Activated naive CD8-positive, alpha-beta T cell treated with anti-CD3 and anti-CD28 coated beads for 36 hours (primary cell): ENCODE data around the gene CFAP77. TPM values are rescaled to one million over a fixed set of nuclear protein-coding genes. Genes with fewer than 3 reads are reported as not detected.

ENCODE experiments used
- DNase-seq: peaks from one replicate; pipeline ENCODE4 v3.0.0; 2021
- H3K27ac Mint-ChIP-seq: one replicate; pipeline ENCODE4 v1.8.0; 2022; ENCODE audit warnings: mild to moderate bottlenecking, moderate library complexity, mixed read lengths
- H3K27me3 Mint-ChIP-seq: one replicate; pipeline ENCODE4 v1.8.0; 2022; ENCODE audit warnings: mild to moderate bottlenecking, mixed read lengths
- H3K36me3 Mint-ChIP-seq: one replicate; pipeline ENCODE4 v1.8.0; 2021; ENCODE audit warnings: mild to moderate bottlenecking, mixed read lengths
- H3K4me1 Mint-ChIP-seq: one replicate; pipeline ENCODE4 v1.8.0; 2021; ENCODE audit warnings: mixed read lengths
- H3K4me3 Mint-ChIP-seq: one replicate; pipeline ENCODE4 v1.8.0; 2022; ENCODE audit warnings: mild to moderate bottlenecking, moderate library complexity, mixed read lengths
- H3K9me3 Mint-ChIP-seq: one replicate; pipeline ENCODE4 v1.8.0; 2022; ENCODE audit warnings: mixed read lengths
- total RNA-seq, 2 experiments: library from RNA; stranded (reverse); gene quantifications; one replicate each; pipeline ENCODE4 v1.2.3, GENCODE V29; 2021

CFAP77 gene
- total RNA-seq, 2 experiments from 2014 or later = not detected

DNA sequence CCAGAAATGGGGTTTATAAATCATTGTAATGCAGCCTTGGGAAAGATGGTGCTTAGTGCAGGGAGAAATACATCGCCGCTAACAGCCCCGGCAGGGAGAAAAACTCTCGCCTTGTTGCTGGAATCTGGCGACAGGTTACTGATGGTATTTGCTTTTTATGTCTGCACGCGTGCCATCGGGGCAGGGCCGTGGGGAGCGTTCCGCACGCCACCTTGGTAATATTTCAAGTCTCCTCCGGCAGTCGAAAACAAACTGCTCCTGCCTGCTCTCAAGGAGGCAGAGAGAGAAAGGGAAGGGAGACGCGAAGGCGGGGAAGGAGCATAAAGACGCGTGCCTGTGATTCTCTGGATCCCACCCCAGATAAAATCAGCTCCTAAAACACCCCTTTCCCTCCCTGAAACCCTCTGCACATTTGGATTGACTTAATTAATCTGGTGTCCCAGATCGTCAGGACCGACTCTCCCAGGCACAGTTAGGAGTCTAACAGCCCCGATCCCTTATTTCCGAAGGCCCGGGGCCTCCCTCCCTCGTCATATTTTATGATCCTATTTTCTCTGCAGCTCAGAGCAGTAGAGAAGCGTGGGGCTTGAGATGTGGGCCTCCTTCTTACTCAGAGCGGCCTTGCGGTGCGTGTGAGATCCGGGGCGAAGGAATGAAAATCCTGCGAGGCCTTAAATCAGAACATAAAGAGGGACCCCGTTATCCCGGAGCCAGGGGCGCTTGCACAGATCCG, 47.7 kb downstream of the CFAP77 start:
- no peaks in the 10 kb centered on the region for H3K36me3 Mint-ChIP-seq
- no peak for DNase-seq
- H3K27ac Mint-ChIP-seq = no peak overlapping the region
- peaks cover 24% of the 10 kb centered on the region for H3K27me3 Mint-ChIP-seq
- H3K4me1 Mint-ChIP-seq = no peaks in the 10 kb centered on the region
- no peaks in the 10 kb centered on the region for H3K9me3 Mint-ChIP-seq
- H3K4me3 Mint-ChIP-seq = no peak overlapping the region

DNA sequence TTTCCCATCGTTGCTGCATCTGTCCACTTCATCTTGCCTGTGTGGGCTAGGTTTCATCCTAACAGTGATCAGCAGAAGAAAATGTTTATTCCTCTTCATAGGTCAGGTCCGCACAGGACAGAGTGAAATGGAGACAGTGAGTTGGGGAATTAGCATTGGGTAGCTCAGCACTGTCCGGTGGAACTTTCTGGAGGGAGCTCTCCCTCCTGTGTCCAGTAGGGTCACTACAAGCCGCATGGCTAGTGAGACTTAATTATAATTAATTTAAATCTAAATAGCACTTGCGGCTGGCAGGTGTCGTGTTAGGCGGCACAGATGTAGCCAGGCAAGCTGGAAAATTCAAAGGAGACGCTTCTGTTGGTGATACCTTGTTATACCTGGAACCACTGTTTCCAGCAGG, 48.4 kb downstream of the CFAP77 start:
- Mint-ChIP-seq H3K4me3 (no peak overlapping the region), H3K36me3 (no peaks in the 10 kb centered on the region), H3K4me1 (no peaks in the 10 kb centered on the region), H3K9me3 (no peaks in the 10 kb centered on the region), H3K27ac (no peak overlapping the region), H3K27me3 (peaks cover 17% of the 10 kb centered on the region)
- no peak for DNase-seq

DNA sequence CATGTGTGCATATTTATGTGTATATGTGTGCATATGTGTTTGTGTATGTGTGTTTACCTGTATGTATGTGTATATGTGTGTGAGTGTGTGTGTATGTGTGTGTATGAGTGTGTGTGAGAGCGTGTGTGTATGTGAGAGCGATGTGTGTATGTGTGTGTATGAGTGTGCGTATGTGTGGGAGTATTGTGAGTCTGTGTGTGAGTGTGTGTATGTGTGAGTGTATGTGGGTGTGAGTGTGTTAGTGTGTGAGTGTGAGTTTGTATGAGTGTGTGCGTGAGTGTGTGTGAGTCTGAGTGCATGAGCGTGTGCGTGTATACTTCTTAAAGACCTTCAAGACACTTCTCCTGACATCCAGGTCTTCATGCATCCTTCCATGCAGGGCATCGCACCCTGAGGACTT, 49.6 kb downstream of the CFAP77 start:
- no peaks in the 10 kb centered on the region for H3K36me3 Mint-ChIP-seq
- no peaks in the 10 kb centered on the region for H3K4me1 Mint-ChIP-seq
- no peak for DNase-seq
- peaks cover 12% of the 10 kb centered on the region for H3K27me3 Mint-ChIP-seq
- no peaks in the 10 kb centered on the region for H3K9me3 Mint-ChIP-seq
- no peak overlapping the region for H3K27ac Mint-ChIP-seq
- H3K4me3 Mint-ChIP-seq = no peak overlapping the region

DNA sequence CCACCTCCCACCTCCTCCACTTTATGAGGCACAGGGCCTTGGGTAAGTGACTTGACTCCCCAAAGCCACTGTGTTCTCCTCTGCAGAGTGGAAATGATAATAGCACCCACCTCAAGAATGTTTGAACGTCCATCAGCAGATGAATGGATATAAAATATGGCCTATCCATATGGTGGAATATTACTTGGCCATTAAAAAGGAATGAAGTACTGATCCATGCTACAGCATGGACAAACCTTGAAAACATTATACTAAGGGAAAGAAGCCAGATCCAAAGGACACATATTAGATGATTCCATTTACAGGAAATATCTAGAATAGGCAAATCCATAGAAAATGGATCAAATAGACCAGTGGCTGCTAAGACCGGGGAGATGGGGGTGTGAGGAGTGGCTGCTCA, 50.2 kb downstream of the CFAP77 start:
- no peak for DNase-seq
- no peak overlapping the region for H3K27ac Mint-ChIP-seq
- peaks cover 14% of the 10 kb centered on the region for H3K27me3 Mint-ChIP-seq
- no peaks in the 10 kb centered on the region for H3K36me3 Mint-ChIP-seq
- no peak overlapping the region for H3K4me3 Mint-ChIP-seq
- H3K9me3 Mint-ChIP-seq = no peaks in the 10 kb centered on the region
- no peaks in the 10 kb centered on the region for H3K4me1 Mint-ChIP-seq

DNA sequence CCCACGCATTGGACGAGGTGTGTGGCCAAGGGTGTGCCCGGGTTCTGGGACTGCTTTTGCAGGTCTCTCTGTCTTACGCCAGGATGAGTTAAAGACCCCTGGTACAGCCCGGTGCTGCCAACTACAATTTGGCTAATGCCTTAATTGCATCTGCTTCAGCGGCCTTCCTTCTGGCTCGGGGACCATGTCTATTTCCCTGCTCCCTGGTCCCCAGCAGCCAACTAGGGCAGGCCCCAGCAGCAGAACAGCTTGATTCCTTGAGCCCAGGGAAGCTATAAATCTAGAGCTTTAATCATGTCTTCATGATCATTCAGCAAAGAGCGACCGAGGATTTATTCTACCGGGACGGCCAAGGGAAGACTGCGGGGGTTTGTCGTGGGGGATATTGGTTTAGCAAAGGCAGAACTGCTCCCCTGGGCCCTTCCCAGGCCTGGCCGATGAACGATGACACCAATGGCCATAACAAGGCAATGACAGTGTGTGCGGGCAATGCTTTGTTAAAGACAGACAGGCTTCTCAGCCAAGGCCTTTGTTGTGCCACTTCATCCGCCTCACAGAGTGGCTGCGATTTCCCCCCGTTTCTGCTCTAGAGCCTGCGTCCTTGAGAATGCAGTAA, 51.4 kb downstream of the CFAP77 start:
- Mint-ChIP-seq H3K36me3 (no peaks in the 10 kb centered on the region), H3K4me3 (no peak overlapping the region), H3K9me3 (no peaks in the 10 kb centered on the region), H3K27ac (no peak overlapping the region), H3K4me1 (no peaks in the 10 kb centered on the region), H3K27me3 (peaks cover 23% of the 10 kb centered on the region)
- no peak for DNase-seq

DNA sequence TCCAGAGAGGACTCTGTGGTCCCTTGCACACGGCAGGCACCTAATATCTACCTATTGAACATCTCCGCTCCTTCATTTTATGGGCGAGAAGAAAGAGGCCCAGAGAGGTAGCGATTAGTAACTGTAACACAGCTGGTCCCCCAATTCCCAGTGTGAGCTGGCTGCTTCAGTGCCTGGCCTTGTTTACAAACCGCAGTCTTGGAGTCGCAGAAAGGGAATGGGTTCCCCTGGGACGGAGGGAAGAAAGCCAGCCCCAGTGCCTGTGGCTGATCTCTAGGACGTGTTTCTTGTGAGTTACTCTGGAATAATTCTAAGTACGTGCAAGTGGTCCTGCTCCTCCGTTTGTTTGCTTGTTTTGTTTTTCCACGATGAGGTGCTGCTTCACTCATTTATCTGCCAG, 52.0 kb downstream of the CFAP77 start:
- Mint-ChIP-seq H3K36me3 (no peaks in the 10 kb centered on the region), H3K4me1 (no peaks in the 10 kb centered on the region), H3K9me3 (no peaks in the 10 kb centered on the region), H3K27me3 (peaks cover 22% of the 10 kb centered on the region), H3K27ac (no peak overlapping the region), H3K4me3 (no peak overlapping the region)
- DNase-seq = no peak

DNA sequence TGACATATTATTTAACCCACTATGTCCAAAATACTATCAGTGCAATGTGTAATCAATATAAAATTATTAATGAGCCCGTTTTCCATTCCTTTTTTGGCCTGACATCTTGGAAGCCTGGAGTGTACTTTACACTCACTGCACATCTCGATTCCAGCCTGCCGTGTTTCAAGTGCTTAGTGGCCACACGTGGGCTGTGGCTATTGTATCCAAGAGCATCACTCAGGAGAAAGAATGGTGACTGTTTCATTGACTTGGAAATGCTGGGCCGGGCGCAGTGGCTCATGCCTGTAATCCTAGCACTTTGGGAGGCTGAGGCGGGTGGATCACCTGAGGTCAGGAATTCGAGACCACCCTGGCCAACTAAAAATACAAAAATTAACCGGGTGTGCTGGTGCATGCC, 54.5 kb downstream of the CFAP77 start:
- Mint-ChIP-seq H3K9me3 (peaks cover 1% of the 10 kb centered on the region), H3K4me3 (no peak overlapping the region), H3K4me1 (no peaks in the 10 kb centered on the region), H3K36me3 (no peaks in the 10 kb centered on the region), H3K27me3 (peaks cover 31% of the 10 kb centered on the region), H3K27ac (no peak overlapping the region)
- no peak for DNase-seq

DNA sequence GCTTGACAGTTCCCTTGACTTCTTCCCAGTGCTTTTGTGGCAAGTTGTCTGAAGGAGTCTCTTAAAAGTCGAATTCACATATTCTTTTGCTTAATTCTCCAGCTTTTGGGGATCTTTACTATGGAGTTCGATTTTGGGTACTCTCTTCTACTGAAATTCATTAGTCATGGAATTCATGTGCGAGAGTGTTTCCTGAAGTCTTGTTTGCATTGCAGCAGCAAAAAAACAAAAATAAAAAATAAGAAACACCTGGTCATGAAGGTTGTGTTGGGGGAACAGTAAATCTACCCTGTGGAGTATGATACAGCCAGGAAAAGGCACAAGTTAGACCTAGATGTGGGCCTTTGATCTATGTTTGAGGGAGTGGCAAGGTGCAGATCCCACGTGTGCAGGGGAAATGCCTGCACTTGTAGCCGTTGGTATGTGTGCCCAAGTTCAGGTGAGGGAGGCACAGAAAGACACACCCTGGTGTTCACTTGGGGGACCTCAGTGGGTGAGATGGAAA, 55.2 kb downstream of the CFAP77 start:
- no peaks in the 10 kb centered on the region for H3K36me3 Mint-ChIP-seq
- H3K27ac Mint-ChIP-seq = no peak overlapping the region
- H3K9me3 Mint-ChIP-seq = peaks cover 1% of the 10 kb centered on the region
- H3K27me3 Mint-ChIP-seq = peaks cover 31% of the 10 kb centered on the region
- no peaks in the 10 kb centered on the region for H3K4me1 Mint-ChIP-seq
- no peak overlapping the region for H3K4me3 Mint-ChIP-seq
- DNase-seq = no peak

DNA sequence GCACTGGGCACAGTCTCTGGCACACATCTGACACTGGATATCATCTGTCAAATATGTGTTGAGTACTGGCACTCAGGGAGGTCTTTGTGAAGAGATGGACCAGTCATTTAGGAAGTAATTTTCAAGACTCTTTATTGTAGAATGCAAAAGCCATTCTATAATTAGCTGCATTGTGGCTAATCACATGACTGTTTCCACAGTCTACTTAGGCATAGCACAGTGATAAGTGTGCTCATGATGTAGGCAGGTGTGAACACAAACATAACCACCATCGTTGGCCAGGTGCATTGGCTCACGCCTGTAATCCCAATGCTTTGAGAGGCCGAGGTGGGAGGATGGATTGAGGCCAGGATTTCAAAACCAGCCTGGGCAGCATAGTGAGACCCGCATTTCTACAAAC, 62.2 kb downstream of the CFAP77 start:
- Mint-ChIP-seq H3K27ac (no peak overlapping the region), H3K27me3 (peaks cover 42% of the 10 kb centered on the region), H3K9me3 (peaks cover 1% of the 10 kb centered on the region), H3K4me3 (no peak overlapping the region), H3K4me1 (peaks cover 2% of the 10 kb centered on the region), H3K36me3 (no peaks in the 10 kb centered on the region)
- DNase-seq = no peak

DNA sequence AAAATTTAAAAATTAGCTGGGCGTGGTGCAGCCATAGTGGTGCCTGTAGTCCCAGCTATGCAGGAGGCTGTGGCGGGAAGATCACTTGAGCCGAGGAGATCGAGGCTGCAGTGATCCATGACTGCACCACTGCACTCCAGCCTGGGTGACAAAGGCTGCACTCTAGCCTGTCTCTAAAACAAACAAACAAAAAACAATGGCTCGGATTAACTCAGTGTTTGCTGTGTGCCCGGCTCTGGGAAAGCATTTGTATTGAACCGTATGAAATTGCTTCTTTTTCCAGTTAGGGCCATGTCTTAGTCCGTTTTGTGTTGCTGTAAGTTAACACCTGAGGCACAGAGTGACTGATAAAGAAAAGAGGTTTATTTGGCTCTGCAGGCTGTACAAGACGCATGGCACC, 62.6 kb downstream of the CFAP77 start:
- H3K4me1 Mint-ChIP-seq = peaks cover 2% of the 10 kb centered on the region
- peaks cover 43% of the 10 kb centered on the region for H3K27me3 Mint-ChIP-seq
- DNase-seq = no peak
- no peak overlapping the region for H3K27ac Mint-ChIP-seq
- peaks cover 1% of the 10 kb centered on the region for H3K9me3 Mint-ChIP-seq
- no peaks in the 10 kb centered on the region for H3K36me3 Mint-ChIP-seq
- H3K4me3 Mint-ChIP-seq = no peak overlapping the region

DNA sequence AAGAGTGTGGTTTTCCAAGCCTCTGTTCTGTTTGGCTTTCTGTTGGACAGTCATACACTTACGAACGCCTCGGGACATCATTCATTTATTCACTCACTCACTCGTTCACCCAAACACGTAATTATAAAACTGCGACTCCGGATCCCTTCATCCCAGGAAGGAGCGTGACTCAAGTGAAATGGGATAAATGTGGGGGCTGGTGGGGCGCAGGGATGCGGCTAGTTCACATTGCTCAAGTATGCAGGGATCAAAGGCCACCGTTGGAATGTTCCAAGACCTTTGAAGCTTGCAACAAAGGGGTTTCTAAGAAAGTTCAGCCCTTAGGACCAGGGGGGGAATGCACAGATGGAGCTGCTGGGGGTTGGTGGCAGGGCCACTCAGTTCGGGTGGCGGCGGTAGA, 64.2 kb downstream of the CFAP77 start:
- DNase-seq = no peak
- Mint-ChIP-seq H3K27me3 (peaks cover 43% of the 10 kb centered on the region), H3K36me3 (no peaks in the 10 kb centered on the region), H3K9me3 (no peaks in the 10 kb centered on the region), H3K4me1 (peaks cover 4% of the 10 kb centered on the region), H3K27ac (no peak overlapping the region), H3K4me3 (no peak overlapping the region)

DNA sequence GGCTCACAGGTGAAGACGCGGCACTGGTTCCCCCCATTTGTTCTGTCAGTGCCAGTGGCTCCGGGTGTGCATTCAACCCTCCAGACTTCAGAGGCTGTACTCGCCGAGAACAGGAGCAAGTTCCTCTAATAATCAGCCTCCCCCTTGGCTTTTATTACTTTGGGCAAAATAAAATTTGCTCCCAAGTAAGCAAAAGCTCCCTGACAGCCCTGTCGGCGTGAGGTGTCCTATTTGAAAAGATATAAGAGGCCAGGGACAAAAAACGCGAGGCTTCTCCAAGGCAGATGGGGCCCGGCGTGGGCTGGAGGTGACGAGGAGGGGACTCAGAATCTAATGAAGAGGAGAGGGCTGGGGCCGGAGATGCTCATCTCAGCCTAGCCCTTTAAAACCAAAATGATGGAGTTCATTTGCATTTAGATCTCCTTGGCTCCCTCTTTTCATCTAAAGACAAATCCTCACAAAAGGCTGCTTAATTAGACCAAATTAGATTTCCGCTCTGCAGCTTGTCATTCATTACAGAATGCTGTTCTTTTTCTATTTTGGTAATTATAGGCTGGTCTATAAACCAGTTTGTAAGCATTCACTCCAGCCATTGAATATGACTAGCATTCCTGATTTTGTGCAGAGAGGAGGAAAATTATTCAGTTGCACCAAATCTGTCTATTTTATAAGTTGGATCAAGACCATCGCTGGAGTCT, 68.5 kb downstream of the CFAP77 start:
- no peaks in the 10 kb centered on the region for H3K9me3 Mint-ChIP-seq
- peaks cover 2% of the 10 kb centered on the region for H3K4me1 Mint-ChIP-seq
- H3K27ac Mint-ChIP-seq = no peak overlapping the region
- no peak overlapping the region for H3K4me3 Mint-ChIP-seq
- no peaks in the 10 kb centered on the region for H3K36me3 Mint-ChIP-seq
- no peak for DNase-seq
- H3K27me3 Mint-ChIP-seq = peaks cover 71% of the 10 kb centered on the region

DNA sequence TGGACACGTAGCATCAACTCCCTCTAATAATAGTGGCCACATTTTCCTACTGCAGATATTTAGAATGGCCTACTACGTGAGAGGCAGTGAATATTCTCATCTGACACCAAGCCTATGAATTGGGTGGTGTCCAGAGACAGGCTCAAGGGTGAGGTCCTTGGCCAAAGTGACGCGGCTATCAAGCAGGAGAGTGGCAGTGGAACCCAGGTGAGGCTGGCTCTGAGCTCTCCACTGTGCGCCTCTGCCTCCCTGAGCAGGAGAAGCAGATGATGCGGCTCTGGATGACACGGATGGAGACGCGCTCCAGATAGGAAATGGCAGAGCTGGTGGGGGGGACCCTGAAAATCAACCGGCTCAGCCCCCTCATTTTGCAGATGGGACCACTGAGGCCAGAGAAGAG, 69.7 kb downstream of the CFAP77 start:
- Mint-ChIP-seq H3K27me3 (peaks cover 73% of the 10 kb centered on the region), H3K4me1 (peaks cover 2% of the 10 kb centered on the region), H3K27ac (no peak overlapping the region), H3K4me3 (no peak overlapping the region), H3K9me3 (no peaks in the 10 kb centered on the region), H3K36me3 (no peaks in the 10 kb centered on the region)
- no peak for DNase-seq

DNA sequence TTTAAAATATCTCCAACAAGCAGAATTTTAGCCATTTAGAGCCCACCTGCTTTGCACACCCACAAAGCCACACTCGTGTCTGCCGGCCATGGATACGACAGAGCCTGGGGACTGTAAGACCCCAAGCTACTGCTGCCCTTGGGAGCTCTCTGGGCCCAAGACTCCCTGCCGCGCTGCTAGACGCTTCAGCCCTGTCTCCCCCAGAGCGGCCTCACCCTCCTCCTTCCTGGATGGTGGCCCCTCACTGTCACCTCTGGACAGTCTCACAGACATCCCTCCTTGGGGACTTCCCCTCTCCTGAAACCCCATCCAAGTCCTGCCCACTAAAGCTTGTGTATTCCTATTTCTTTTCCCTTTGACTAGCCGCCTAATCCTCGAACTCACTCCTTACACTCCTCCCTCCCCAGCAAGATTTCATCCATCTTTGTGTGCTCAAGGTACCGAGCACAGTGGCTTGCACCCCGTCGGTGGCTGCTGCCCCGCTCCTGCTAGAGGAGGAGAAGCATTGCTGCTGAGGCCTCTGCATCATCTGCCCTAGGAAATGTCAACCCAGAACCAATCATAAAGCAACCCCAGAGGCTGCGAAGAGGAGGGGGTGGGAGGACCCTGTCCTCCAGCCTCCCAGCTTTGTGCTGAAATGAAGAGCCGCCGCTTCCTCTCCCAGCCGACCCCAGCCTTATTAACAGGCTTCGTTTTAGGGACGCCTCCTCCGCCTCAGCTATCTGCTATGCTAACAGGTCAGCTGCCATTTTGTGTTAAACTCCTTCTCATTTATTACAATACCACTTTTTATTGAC, 71.2 kb downstream of the CFAP77 start:
- Mint-ChIP-seq H3K27ac (no peak overlapping the region), H3K4me1 (peaks cover 2% of the 10 kb centered on the region), H3K9me3 (no peaks in the 10 kb centered on the region), H3K36me3 (no peaks in the 10 kb centered on the region), H3K4me3 (no peak overlapping the region), H3K27me3 (peaks cover 76% of the 10 kb centered on the region)
- DNase-seq = no peak
